Subcutaneous abdominal adipose tissue (tissue), 5 donors: Measurements from ENCODE around the gene SIRT2.

Experiments used
- H3K27ac ChIP-seq: one replicate; pipeline ENCODE4 v1.7.0; 2013; ENCODE audit warnings: low read depth, mild to moderate bottlenecking, inconsistent platforms, low read length, moderate library complexity
- H3K27me3 ChIP-seq, 5 donors: one replicate each; pipeline ENCODE4 v1.7.0; 2013; ENCODE audit warnings: low read length in 5 of 5, inconsistent platforms in 1 of 5; ENCODE audit not compliant: control insufficient read depth in 5 of 5, insufficient read depth in 4 of 5
- H3K36me3 ChIP-seq, 5 donors: one replicate each; pipeline ENCODE4 v1.7.0; 2013; ENCODE audit warnings: low read length in 5 of 5; ENCODE audit not compliant: control insufficient read depth in 5 of 5, insufficient read depth in 5 of 5
- H3K4me1 ChIP-seq, 5 donors: one replicate each; pipeline ENCODE4 v1.7.0; 2013; ENCODE audit warnings: low read length in 5 of 5, mild to moderate bottlenecking in 3 of 5, moderate library complexity in 1 of 5; ENCODE audit not compliant: control insufficient read depth in 5 of 5, insufficient read depth in 5 of 5
- H3K4me3 ChIP-seq, 5 donors: one replicate each; pipeline ENCODE4 v1.7.0; 2013; ENCODE audit warnings: low read length in 5 of 5, low read depth in 1 of 5
- H3K9ac ChIP-seq, 5 donors: one replicate each; pipeline ENCODE4 v1.7.0; 2013; ENCODE audit warnings: low read length in 5 of 5, mild to moderate bottlenecking in 4 of 5, moderate library complexity in 3 of 5
- H3K9me3 ChIP-seq, 5 donors: one replicate each; pipeline ENCODE4 v1.7.0; 2013; ENCODE audit warnings: low read length in 5 of 5; ENCODE audit not compliant: control insufficient read depth in 5 of 5
- donor health status: healthy.
- donor health status: healthy.
- donor health status: healthy.
- donor health status: healthy.
- donor health status: healthy.

The SIRT2 gene

DNA sequence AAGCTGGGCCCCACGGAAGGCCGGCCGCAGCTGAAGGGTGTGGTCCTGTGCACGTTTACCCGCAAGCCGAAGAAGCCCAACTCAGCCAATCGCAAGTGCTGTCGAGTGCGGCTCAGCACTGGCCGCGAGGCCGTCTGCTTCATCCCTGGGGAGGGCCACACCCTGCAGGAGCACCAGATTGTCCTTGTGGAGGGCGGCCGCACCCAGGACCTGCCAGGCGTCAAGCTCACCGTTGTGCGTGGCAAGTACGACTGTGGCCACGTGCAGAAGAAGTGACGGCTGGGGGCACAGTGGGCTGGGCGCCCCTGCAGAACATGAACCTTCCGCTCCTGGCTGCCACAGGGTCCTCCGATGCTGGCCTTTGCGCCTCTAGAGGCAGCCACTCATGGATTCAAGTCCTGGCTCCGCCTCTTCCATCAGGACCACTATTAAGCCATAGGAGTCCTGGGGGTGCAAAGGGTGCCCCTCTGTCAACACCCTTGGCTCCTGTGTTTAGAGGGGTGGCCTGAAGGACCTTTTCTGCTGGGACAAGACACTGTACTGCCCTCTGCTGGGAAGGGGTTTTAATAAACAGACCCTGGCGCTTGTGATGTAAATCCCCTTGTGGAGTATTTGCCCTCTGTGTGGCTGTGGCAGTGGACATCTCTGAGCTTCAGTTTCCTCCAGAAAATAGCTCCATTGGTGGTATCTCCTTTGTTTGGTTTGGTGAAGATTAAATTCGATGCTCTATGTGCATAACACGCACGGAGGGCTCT is 33.2 kb upstream of the SIRT2 start:
- H3K36me3 ChIP-seq: peaks cover 0 to 16% (median 11%) of the 10 kb centered on the region in 5 donors
- H3K27me3 ChIP-seq: no peaks in the 10 kb centered on the region
- H3K9me3 ChIP-seq: peaks cover 0 to 5% (median 0%) of the 10 kb centered on the region in 5 donors
- no peak overlapping the region for H3K9ac ChIP-seq
- no peak overlapping the region for H3K4me3 ChIP-seq
- peaks cover 2 to 31% (median 20%) of the 10 kb centered on the region in 5 donors for H3K4me1 ChIP-seq
- H3K27ac ChIP-seq: no peak overlapping the region

GRCh38 chr19:38931521-38931793 is 32.0 kb upstream of the SIRT2 start:
- Histone ChIP-seq H3K27ac (peak overlapping the region; percentile 75), H3K4me3 (peak overlapping the region; percentile 83 to 97 (median 94)), H3K36me3 (peaks cover 0 to 16% (median 11%) of the 10 kb centered on the region in 5 donors), H3K9ac (peak overlapping the region; percentile 75 to 94 (median 90)), H3K27me3 (no peaks in the 10 kb centered on the region), H3K9me3 (peaks cover 0 to 5% (median 0%) of the 10 kb centered on the region in 5 donors), H3K4me1 (peaks cover 2 to 31% (median 20%) of the 10 kb centered on the region in 5 donors)

DNA sequence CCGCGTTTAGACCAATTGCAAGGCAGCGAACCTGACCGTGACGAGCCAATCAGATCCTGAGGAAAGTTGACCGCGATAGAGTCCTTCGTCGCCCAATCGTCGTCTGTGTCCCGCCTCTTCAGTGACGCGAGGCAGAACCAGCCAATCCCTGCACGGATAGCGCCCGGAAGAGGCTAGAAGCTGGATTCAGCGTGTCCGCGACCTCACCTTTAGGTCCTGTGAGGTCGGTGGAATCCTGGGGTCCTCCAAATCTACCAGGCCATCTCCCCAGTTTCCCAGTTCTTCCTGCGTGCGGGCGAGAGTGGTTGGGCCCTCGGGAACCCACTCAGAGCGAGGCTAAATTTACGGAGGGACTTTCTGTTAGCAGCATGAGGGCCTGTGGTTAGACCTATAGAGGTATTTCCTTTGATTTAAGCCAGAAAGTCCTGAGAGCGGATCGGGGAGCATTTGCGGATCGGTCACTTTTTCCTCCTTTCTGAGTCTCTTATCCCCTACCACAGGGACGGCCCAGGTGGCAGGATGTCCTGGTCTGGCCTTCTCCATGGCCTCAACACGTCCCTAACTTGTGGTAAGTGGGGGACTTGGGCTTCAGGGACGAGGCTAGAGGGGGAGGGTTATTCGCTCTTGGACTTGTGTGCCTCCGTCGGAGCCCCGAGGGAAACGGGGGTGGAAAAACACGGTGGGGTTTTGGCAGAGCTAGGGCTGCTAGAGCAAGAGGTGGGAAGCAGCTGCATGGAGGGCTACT is 31.5 kb upstream of the SIRT2 start, which contains the start of gene MRPS12:
MRPS12 (plus strand) TSS at position 169 of the 745 bp plus-strand sequence; CDS start at position 520, 351 bp downstream.
- Histone ChIP-seq H3K9me3 (peaks cover 0 to 5% (median 0%) of the 10 kb centered on the region in 5 donors), H3K27ac (peak within 1 kb of the TSS; percentile 75), H3K27me3 (no peaks in the 10 kb centered on the region), H3K9ac (peak within 1 kb of the TSS; percentile 75 to 94 (median 90)), H3K4me1 (peaks cover 2 to 31% (median 20%) of the 10 kb centered on the region in 5 donors), H3K36me3 (peaks cover 0 to 18% (median 11%) of the 10 kb centered on the region in 5 donors), H3K4me3 (peak within 1 kb of the TSS; percentile 83 to 97 (median 94))

DNA sequence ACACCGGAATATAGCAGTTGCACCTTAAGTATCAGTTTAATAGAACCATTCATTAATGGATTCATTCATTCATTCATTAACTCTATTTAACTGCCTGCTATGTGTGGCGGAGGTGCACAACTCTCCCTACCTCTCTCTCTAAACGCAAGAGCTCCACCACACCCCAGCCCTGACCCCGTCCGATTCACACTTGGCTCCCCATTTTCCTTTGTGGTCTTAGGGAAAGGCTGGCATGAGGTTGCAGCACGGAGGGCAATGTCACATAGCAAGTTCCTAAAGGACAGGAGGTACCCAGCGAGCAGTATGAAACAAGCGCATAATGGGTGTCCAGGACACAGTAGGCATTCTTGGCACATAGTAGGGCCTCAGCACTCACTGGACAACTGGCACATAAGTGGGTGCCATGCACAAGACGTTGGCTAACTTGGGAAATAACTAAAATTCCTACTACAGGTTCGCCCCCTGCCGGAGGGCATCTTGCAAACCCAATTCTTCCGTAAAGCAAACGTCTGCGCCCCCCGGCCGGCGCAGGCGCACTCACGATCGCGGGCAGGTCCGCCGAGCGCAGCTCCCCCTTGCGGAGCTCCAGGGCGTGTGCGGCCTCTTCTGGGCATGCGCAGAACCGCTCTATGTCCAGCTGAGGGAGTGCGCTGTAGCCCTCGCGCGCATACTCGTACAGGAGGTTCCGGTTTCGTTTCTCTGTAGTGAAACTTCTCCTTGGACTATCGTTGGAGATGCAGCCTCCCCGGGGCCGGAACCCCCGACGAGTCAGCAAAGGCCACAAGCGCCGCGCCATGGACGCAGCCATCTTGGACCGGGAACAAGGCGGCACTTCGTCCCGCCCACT is 30.7 kb upstream of the SIRT2 start, which contains the start of gene SARS2:
SARS2 (minus strand) TSS at position 835 of the 847 bp plus-strand sequence; CDS start at position 808, 27 bp downstream.
- peak within 1 kb of the TSS; percentile 75 for H3K27ac ChIP-seq
- peaks cover 0 to 2% (median 0%) of the 10 kb centered on the region in 5 donors for H3K9me3 ChIP-seq
- peaks cover 2 to 31% (median 20%) of the 10 kb centered on the region in 5 donors for H3K4me1 ChIP-seq
- H3K36me3 ChIP-seq: peaks cover 0 to 26% (median 16%) of the 10 kb centered on the region in 5 donors
- H3K4me3 ChIP-seq: peak within 1 kb of the TSS; percentile 83 to 97 (median 94)
- peak within 1 kb of the TSS; percentile 75 to 94 (median 90) for H3K9ac ChIP-seq
- H3K27me3 ChIP-seq: no peaks in the 10 kb centered on the region

GRCh38 chr19:38928391-38929001 is 29.1 kb upstream of the SIRT2 start:
- no peak overlapping the region for H3K4me3 ChIP-seq
- no peak overlapping the region for H3K9ac ChIP-seq
- peaks cover 2 to 31% (median 20%) of the 10 kb centered on the region in 5 donors for H3K4me1 ChIP-seq
- no peaks in the 10 kb centered on the region for H3K9me3 ChIP-seq
- no peak overlapping the region for H3K27ac ChIP-seq
- H3K27me3 ChIP-seq: no peaks in the 10 kb centered on the region
- H3K36me3 ChIP-seq: peaks cover 0 to 35% (median 23%) of the 10 kb centered on the region in 5 donors

DNA sequence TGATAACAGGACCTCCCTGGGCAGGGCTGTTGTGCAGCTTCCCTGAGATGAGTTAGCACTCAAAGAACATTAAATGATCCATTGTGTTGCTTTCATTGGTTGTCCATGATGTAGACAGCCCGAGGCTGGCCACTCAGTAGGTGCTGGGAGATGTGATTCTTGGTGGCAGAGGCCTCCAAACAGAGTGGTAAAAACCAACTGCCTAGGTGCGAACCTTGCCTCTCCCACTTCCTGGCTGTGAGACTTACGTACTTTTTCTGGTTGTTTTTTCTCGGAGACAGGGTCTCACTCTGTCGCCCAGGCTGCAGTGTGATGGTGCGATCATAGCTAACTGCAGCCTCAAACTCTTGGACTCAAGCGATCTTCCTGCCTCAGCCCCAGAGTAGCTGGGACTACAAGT is 25.0 kb upstream of the SIRT2 start:
- no peaks in the 10 kb centered on the region for H3K27me3 ChIP-seq
- no peak overlapping the region for H3K9ac ChIP-seq
- H3K36me3 ChIP-seq: peaks cover 0 to 40% (median 29%) of the 10 kb centered on the region in 5 donors
- H3K9me3 ChIP-seq: no peaks in the 10 kb centered on the region
- H3K4me3 ChIP-seq: no peak overlapping the region
- H3K27ac ChIP-seq: no peak overlapping the region
- H3K4me1 ChIP-seq: peaks cover 0 to 3% (median 2%) of the 10 kb centered on the region in 5 donors

- Histone ChIP-seq H3K9me3 (no peaks in the 10 kb centered on the region), H3K4me3 (no peak overlapping the region), H3K4me1 (no peaks in the 10 kb centered on the region), H3K27ac (no peak overlapping the region), H3K27me3 (no peaks in the 10 kb centered on the region), H3K9ac (no peak overlapping the region), H3K36me3 (peaks cover 0 to 40% (median 29%) of the 10 kb centered on the region in 5 donors)
Measured at GRCh38 chr19:38922482-38922881, 23.1 kb upstream of the SIRT2 start.

- Histone ChIP-seq H3K4me3 (no peak overlapping the region), H3K4me1 (no peaks in the 10 kb centered on the region), H3K36me3 (peaks cover 0 to 40% (median 29%) of the 10 kb centered on the region in 5 donors), H3K9me3 (no peaks in the 10 kb centered on the region), H3K27me3 (no peaks in the 10 kb centered on the region), H3K27ac (no peak overlapping the region), H3K9ac (no peak overlapping the region)
Measured at GRCh38 chr19:38921420-38922274, 22.2 kb upstream of the SIRT2 start.
